Muscle of arm (tissue), 12 donors: ENCODE measurements around the gene AKAP8. TPM values are rescaled to one million over a fixed set of nuclear protein-coding genes. Genes with fewer than 3 reads are reported as not detected.

Experiments
- polyA plus RNA-seq, 12 donors: library from polyadenylated mRNA; unstranded; fragments of 120-200 nt; gene quantifications; one replicate each; pipeline ENCODE4 v1.2.1, GENCODE V29; 2013; ENCODE audit not compliant: insufficient read length in 12 of 12

The AKAP8 gene
- polyA plus RNA-seq, 12 donors = 15.6 to 29.7 (median 20.1) TPM; not detected in 1

Other genes starting within 250 kb of the AKAP8 start
- gene NOTCH3, start 178.8 kb downstream of the AKAP8 start, polyA plus RNA-seq = 100 to 1,000 TPM; 102 to 178 (median 124) TPM
- gene EPHX3, start 147.3 kb downstream of the AKAP8 start, polyA plus RNA-seq = 1 to 10 TPM in 2 of 12 donors, under 1 TPM in 8, not detected in 2; 0.28 to 6.5 (median 0.51) TPM
- gene BRD4, start 47.2 kb downstream of the AKAP8 start, polyA plus RNA-seq = 10 to 100 TPM in 11 of 12 donors, not detected in 1; 32.9 to 69.3 (median 37.9) TPM
- gene AKAP8L, start 39.2 kb upstream of the AKAP8 start, polyA plus RNA-seq = 10 to 100 TPM in 11 of 12 donors, not detected in 1; 51.0 to 97.8 (median 76.5) TPM
- 10 to 100 TPM in 11 of 12 donors, not detected in 1; 20.6 to 41.1 (median 25.5) TPM for gene WIZ, start 70.2 kb upstream of the AKAP8 start, polyA plus RNA-seq
- gene RASAL3, start 84.8 kb upstream of the AKAP8 start, polyA plus RNA-seq = 1 to 10 TPM in 7 of 12 donors, under 1 TPM in 4, not detected in 1; 0.66 to 4.9 (median 1.0) TPM
- under 1 TPM in 1 of 12 donors, not detected in 11; 0.26 TPM for gene PGLYRP2, start 99.7 kb upstream of the AKAP8 start, polyA plus RNA-seq
- gene CYP4F22, start 128.7 kb upstream of the AKAP8 start, polyA plus RNA-seq = 1 to 10 TPM in 2 of 12 donors, under 1 TPM in 1, not detected in 9; 0.32 to 1.8 (median 1.5) TPM
- under 1 TPM in 1 of 12 donors, not detected in 11; 0.06 TPM for gene CYP4F8, start 235.4 kb upstream of the AKAP8 start, polyA plus RNA-seq